Skin of body (tissue), 2 donors: ENCODE measurements around the gene KRTAP17-1. TPM values are rescaled to one million over a fixed set of nuclear protein-coding genes. Genes with fewer than 3 reads are reported as not detected.
A peak's percentile ranks its signal among the peaks of the same experiment; 100 is the strongest.

Experiments
- DNase-seq: peaks from one replicate; lab custom pipeline; 2025; lab: John Stamatoyannopoulos, UW
- total RNA-seq: library from RNA; depleted of rRNA; stranded (reverse); fragments of >200 nt; gene quantifications from one replicate; pipeline ENCODE4 v1.2.3, GENCODE V29; 2014

Gene KRTAP17-1
- total RNA-seq, 1 donor from 2014 or later: 7.9 TPM

- DNase-seq: no peak
These were observed 17.6 kb upstream of the KRTAP17-1 start for GRCh38 chr17:41333098-41333497.

DNA sequence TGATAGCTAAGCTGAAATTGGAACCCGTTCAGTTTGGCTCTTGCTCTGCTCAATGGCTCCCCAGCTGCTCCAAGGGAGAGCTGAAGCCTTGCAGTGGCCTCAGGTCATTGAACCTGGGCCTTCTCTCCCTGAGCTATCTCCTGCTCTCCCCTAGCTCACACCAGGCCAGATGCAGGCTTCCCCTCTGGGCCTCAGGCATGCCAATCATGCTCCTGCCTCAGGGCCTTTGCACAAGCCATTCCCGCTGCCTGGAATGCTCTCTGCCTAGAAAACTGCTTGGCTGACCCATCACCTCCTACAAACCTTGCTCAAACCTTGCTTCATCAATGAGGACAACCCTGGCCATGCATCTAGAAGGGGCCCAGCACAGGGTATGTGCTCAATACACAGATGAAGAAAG is 16.7 kb upstream of the KRTAP17-1 start:
- DNase-seq: no peak

- no peak for DNase-seq
These were observed 16.1 kb upstream of the KRTAP17-1 start for GRCh38 chr17:41331606-41332005.

DNA sequence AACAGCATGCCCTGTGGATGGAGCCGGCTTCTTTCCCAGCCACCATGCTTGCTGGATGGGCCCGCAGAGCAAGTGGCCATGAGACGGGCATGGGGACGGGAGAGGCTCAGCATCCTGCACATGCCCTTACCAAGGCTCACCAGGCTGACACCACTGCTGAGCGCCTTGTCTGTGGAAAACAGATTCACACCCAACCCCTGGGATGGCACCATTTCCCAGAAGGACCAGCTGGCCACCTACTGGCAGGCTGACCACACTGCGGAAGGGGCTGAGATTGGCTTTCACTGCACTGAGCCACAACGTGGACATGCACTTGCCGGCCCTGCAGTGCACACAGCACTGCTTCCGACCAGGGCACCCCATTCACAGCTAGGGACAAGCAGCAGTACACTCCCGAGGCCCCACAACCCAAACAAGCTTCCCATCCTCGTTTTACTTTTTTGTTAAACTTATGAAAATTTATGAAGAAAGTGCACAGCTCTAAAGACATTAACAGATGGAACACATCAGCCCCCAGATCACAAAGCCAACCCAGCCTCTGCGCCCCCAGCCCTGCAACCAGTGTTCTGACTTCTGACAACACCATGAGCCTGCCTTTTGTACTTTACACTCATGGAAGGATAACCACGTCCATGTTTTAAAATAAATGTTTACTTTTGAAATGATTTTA is 13.9 kb upstream of the KRTAP17-1 start:
- no peak for DNase-seq

DNA sequence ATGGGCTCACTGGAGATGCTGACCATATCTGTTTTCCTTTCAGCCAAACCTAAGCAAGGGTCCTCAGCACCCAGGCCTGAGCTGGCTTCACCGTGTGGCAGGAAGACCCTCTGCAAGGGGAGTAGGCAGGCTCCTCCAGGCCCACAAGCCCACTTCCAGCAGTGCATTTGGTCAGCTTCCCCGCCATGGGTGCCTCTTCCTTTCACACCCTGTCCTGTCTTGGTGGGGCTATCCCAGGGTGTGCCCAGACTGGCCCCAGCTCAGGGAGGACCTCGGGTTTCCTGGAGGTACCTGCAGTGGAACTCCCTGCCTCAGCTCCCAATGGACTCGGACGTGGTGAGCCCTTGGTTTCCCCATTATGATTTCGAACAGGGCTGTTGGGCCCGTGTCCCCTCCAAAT is 12.7 kb upstream of the KRTAP17-1 start:
- no peak for DNase-seq

- no peak for DNase-seq
These were observed 12.1 kb upstream of the KRTAP17-1 start for GRCh38 chr17:41327411-41328120.

GRCh38 chr17:41326173-41327145 is 10.9 kb upstream of the KRTAP17-1 start:
- DNase-seq: no peak

- DNase-seq: no peak
These were observed 10.1 kb upstream of the KRTAP17-1 start for GRCh38 chr17:41325611-41326010.

DNA sequence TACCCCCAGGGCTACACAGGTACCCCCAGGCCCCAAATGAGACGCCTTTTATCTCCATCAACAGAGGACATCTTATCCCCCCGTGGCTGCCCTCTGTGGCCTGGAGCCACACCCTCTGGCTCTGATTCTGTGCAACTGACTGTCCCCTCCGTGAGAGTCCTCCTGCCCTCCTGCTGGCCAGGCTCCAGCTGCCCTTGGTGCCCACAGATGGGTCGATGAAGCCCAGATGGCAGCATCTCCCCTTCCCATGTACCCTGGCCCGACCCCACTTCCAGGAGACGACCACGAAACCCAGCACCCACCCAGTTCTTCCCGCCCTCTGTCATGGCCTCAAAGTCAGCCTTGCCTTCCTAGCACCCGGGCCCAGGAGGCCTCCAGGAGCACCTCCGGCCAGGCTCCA is 9.6 kb upstream of the KRTAP17-1 start:
- no peak for DNase-seq

GRCh38 chr17:41324180-41325075 is 8.9 kb upstream of the KRTAP17-1 start:
- no peak for DNase-seq

DNA sequence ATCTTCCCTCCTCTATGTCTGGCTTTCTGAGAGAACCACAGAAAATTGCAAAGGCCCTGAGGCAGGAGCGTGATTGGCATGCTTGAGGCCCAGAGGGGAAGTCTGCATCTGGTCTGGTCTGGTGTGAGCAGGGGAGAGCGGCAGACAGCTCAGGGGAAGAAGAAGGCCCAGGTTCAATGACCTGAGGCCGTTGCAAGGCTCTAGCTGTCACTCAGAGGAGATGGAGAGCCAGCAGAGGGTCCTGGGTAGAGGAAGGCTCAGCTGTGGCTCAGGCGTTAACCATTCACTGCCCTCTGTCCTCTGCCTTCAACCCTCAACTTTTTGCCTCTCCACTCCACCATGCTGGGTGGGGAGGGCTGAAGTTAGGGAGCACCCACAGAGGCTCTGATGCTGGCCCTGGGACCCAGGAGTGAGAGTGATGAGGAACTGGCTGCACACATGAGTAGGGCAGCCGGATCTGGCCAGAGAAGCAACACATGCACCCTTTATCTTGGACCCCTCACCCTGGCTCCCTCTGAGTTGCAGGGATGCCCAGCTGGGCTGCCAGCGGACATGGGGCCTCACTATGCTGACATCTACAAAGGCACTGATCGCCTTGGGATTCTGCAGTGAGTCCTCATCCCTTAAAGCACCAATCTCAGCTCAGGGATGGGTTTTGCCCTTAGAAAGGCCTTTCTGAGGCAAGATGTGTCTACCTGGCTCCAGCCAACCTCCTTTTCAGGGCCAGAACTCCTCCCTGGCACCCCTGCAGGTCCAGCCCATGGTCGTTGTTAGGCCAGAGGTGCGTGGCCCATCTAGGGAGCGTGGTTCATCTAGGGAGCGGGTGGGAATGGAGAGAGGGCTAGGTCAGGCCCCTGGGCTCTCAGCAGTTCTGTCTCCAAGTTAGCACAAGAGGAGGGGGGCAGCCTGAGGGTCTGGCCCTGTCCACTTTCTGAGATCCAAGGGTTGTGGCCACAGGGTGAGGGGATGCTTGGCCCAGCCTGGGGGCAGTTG is 7.7 kb upstream of the KRTAP17-1 start:
- no peak for DNase-seq

GRCh38 chr17:41322094-41322902 is 6.8 kb upstream of the KRTAP17-1 start:
- DNase-seq: peak; percentile 16

DNA sequence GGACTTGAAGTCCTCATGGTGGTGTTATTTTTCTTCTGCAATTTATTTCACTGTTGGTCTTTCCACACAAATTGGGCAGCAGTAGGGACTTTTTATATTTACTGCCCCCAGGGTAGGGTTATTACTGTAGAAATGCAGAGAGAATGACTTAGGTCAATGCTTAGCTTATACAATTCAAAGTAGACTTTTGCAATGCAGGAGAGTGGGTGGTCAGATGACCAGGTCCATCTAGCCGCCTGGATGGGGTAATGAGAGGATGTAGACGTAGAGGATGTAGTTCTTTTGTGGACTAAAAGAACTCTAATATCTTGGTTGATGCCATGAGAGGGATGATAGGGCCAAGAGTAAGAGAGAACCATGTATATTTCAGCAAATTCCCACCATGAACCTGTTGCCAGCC is 2.7 kb upstream of the KRTAP17-1 start:
- DNase-seq: no peak

GRCh38 chr17:41315814-41316445 is 420 bp upstream of the KRTAP17-1 start:
- no peak for DNase-seq

DNA sequence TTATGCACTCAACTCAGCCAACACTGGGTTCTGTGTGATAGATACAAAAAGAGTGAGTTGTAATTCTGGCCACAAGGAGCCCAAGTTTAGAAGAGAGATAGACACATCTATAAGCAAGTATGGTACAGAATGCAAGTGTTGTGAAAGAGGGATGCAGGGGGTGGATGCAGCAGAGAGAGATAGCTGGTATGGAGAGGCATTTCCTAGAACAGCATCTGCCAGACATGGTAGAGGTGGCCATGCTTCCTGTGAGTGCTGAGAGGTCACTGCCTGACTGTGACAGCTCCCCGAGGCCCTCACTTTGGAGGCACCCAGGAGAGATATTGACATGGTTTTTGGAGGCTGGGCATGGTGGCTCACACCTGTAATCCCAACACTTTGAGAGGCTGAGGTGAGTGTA is 4.4 kb downstream of the KRTAP17-1 start:
- no peak for DNase-seq

- no peak for DNase-seq
These were observed 6.6 kb downstream of the KRTAP17-1 start, which contains the start of gene KRTAP16-1 for GRCh38 chr17:41308918-41309359. KRTAP16-1 (minus strand) TSS chr17:41309309; CDS start chr17:41309253, 56 bp downstream.

- no peak for DNase-seq
These were observed 7.1 kb downstream of the KRTAP17-1 start for GRCh38 chr17:41308251-41308917.

DNA sequence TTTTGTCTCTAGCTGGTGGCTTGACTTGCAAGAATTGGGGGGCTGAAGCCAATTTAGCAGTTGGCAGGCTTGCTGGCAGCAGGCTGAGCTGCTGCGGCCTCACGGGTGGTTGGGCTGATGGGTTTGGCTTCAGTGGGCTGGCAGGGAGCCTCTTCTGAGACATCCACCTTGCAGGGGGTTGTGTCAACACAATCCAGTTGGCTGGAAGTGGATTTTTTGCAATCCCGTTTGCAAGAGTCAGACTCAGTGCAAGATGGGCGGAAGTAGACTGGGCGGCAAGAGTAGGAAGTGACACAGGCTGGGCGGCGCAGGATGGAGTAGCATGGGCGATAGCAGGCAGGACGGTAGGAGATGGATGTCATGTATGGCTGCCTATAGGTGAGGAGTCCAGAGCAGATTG is 7.9 kb downstream of the KRTAP17-1 start:
- DNase-seq: no peak
